Measurements from ENCODE around the gene PTMA.

PTMA gene

GRCh38 chr2:231715499-231715837 lies 7.1 kb downstream of the PTMA start:
- no peak for TF ChIP-seq CTCF (IDR thresholded peaks at IDR 0.05; ENCODE audit: insufficient read depth, missing control alignments)
- DNase-seq (ENCODE audit: insufficient read length, low spot score) = no peak
- FAIRE-seq = no peak

DNA sequence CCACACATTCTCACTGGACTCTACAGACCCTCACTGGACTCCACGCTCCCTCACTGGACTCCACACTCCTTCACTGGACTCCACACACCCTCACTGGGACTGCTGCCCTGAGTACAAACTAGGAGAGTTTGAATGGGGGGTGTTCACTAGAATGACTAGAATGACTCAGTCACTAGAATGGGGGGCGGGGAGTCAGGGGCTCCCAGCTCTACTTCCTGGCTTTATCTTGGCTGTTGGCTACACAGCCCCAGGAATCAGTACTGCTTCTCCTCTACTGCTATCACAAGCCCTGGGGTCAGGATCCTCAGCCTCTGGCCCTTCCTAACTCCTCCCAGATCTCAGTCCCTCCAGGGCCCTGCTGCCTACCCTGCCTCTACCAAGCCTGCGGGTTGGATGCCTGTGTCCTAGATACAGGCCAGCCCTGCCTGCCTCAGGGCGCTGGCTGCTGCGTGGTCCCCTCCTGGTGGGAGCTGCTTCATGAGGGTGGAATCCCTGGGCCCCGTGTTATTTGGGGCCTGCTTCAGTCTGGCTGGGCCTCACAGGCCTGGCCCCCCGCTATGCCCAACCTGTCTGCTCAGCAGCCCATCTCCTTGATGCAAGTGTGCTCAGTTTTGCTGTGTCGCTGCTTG lies 7.8 kb downstream of the PTMA start:
- TF ChIP-seq CTCF (IDR thresholded peaks at IDR 0.05; ENCODE audit: insufficient read depth, missing control alignments) = no peak
- FAIRE-seq (no peak), DNase-seq (ENCODE audit: insufficient read length, low spot score) (no peak)

GRCh38 chr2:231716666-231717280 lies 8.4 kb downstream of the PTMA start:
- no peak for FAIRE-seq
- no peak for TF ChIP-seq CTCF (IDR thresholded peaks at IDR 0.05; ENCODE audit: insufficient read depth, missing control alignments)
- no peak for DNase-seq (ENCODE audit: insufficient read length, low spot score)

DNA sequence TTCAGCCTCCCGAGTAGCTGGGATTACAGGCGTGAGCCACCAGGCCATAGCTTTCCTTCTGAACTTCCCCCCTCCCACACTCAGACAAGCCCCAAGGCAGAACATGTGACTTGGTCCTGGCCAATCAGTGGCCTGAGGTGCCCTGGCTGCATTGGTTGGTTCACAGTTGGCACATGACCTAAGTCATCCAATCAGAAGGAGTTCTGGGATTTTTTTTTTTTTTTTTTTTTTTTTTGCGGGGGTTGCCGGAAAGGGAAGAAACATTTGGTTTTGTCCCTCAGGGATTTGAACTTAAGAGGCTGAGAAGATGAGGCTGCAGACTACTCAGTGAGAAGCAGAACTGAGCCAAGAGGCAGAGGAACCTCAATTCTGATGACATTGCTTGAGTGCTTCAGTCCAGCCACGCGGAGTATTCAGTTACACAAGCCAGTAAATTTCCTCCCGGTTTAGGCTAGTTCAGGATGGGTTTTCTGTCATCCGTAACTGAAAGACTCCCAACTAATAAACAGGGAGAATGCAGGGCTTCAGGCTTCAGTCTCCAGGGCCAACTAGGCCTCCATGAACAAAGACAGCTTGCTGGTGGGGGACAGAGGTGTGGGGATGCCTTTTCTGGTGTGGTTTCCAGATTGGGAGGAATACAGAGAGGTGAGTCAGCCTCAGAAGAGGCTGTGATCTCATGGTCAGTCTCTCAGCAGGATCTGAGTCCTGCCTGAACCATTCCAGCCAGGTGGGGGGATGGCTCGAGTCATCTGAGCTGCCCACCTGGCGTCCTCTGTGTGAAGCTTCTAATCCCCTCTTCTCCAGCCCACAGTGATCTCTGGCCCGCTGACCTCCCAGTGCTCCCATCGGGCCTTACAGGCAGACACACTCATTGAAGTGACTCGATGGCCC lies 9.2 kb downstream of the PTMA start:
- no peak for TF ChIP-seq CTCF (IDR thresholded peaks at IDR 0.05; ENCODE audit: insufficient read depth, missing control alignments)
- FAIRE-seq (no peak), DNase-seq (ENCODE audit: insufficient read length, low spot score) (no peak)

GRCh38 chr2:231718799-231719198 lies 10.5 kb downstream of the PTMA start:
- DNase-seq (ENCODE audit: insufficient read length, low spot score) (no peak), FAIRE-seq (no peak)
- TF ChIP-seq CTCF (IDR thresholded peaks at IDR 0.05; ENCODE audit: insufficient read depth, missing control alignments) = no peak

DNA sequence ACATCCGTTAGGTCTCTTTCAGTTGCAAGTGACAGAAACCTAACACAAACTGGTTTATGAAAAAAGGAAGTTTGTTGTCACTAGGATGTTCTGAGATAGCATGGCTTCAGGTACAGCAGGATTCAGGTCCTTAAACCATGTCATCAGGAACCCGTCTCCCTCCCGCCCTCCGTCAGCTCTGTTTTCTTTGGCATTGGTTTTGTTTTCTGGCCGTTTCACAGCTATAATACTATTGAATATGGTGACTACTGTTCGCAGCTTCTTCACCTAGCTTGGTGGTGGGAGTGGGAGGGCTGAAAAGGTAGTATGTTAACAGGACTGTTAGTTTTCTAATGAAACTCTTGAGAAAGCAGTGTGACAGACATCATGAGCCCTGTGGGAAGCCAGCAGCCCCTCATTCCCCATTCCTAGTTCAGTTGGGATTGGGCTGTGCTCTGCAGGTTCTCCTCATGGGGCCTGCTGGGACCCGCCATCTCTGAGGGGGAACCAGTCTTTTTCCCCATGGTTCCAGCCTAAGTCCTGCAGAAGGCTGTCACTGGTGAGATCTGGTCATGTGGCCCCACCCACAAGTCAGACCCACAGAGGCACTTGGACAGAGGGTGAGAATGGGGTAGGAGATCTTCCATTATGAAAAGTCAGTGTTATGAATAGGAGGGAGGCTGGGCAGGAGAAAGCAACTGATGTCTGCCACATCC lies 12.1 kb downstream of the PTMA start:
- DNase-seq (ENCODE audit: insufficient read length, low spot score) (no peak), FAIRE-seq (no peak)
- TF ChIP-seq CTCF (IDR thresholded peaks at IDR 0.05; ENCODE audit: insufficient read depth, missing control alignments) = no peak
